ENCODE results near the gene RASL12.

The RASL12 gene

DNA sequence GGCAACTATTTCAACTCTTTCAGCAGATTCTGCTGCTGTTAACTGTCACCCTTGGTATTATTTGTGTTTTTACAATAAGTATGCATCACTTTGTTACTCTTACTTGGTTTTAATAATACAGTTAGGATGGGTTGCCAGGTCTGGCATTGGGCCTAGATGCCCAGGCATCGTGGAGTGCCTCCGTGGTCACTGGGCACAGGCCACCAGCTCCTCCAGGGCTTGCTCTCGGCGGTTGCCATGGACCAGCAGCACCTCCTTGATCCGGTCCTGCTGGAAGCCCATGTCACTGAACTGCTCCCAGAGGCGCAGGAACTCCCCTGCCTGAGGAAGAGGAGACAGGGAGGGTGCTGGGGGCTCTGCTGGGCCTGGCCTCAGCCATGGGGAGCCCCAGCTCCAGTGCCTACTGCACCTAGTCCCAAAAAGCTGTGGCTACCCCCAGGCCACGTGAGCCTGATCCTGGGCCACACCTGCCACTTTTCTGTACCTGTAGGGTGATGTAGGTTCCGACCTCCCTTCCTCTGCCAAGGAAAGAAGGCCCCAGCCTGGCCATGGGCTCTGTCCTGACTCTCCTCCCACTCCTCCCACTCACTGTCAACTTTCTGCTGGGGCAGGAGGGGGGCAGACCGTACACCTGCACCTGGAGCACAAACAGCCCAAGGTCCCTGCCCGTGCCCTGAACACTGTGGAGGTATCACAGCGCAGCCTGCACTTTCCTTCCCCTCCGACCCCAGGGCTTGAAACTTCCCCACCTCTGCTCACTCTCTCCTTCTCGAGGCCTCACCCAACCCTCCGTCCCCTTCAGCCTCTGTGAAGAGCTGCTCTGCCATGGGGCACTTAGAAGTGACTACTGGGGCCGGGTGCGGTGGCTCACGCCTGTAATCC is 25.4 kb upstream of the RASL12 start:
- no peak overlapping the region for H3K27ac ChIP-seq (ENCODE audit: insufficient read depth, low read length, poor library complexity, severe bottlenecking)
- H3K36me3 ChIP-seq (ENCODE audit: control insufficient read depth, insufficient read depth, low read length): peaks cover 4% of the 10 kb centered on the region
- no peak for DNase-seq

DNA sequence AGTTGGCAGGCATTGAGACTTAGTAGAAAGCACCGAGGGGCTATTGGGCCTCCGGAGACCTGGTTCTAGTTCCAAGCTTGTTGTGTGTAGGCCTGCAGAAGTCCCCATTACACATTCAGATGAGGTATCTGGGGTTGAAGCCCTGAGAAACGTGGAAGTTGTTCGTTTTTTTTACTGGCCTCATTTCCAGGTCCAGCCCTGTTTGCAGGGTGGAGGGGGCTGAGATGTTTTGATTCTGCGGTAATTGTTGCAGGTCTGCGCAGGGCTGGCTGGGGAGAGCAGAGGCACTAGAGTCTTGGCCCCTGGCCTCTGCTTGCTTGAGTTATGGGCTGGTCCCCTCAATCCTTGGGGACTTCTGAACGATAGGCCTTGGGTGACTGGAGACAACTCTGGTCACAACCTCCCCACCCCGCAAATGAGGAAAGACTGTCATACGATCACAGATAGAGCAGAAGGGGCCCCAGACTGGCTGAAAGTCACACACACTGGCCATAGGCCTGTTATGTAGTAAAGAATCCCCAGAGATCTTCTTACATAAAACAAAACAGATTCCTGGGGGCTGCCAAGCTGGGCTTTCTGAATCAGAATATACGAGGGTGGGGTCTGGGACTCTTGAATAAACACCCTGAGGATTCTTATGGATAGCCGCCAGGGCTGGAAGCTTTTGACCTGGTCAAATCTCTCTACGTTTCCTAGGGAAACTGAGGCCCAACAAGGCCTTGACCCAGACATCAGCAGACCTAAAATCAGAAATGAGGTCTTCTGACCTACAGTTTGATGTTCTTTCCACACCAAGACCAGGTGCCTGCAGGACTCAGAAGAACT is 24.4 kb upstream of the RASL12 start:
- no peaks in the 10 kb centered on the region for H3K36me3 ChIP-seq (ENCODE audit: control insufficient read depth, insufficient read depth, low read length)
- H3K4me3 ChIP-seq (ENCODE audit: insufficient read depth, low read depth, low read length, poor library complexity, severe bottlenecking): no peak overlapping the region
- H3K27ac ChIP-seq (ENCODE audit: insufficient read depth, low read length, poor library complexity, severe bottlenecking): no peak overlapping the region
- no peaks in the 10 kb centered on the region for H3K27me3 ChIP-seq (replicated peaks; ENCODE audit: control insufficient read depth, insufficient read depth, low read length, poor library complexity, severe bottlenecking)
- no peaks in the 10 kb centered on the region for H3K9me3 ChIP-seq (ENCODE audit: control insufficient read depth, low read length)
- H3K4me1 ChIP-seq (ENCODE audit: control insufficient read depth, insufficient read depth, low read length, poor library complexity, severe bottlenecking): no peaks in the 10 kb centered on the region
- no peak for DNase-seq

More for the DNA sequence above, 25.4 kb upstream of the RASL12 start:
- H3K9me3 ChIP-seq (ENCODE audit: control insufficient read depth, low read length): no peaks in the 10 kb centered on the region
- H3K27me3 ChIP-seq (replicated peaks; ENCODE audit: control insufficient read depth, insufficient read depth, low read length, poor library complexity, severe bottlenecking): no peaks in the 10 kb centered on the region
- no peak overlapping the region for H3K4me3 ChIP-seq (ENCODE audit: insufficient read depth, low read depth, low read length, poor library complexity, severe bottlenecking)
- no peaks in the 10 kb centered on the region for H3K4me1 ChIP-seq (ENCODE audit: control insufficient read depth, insufficient read depth, low read length, poor library complexity, severe bottlenecking)

DNA sequence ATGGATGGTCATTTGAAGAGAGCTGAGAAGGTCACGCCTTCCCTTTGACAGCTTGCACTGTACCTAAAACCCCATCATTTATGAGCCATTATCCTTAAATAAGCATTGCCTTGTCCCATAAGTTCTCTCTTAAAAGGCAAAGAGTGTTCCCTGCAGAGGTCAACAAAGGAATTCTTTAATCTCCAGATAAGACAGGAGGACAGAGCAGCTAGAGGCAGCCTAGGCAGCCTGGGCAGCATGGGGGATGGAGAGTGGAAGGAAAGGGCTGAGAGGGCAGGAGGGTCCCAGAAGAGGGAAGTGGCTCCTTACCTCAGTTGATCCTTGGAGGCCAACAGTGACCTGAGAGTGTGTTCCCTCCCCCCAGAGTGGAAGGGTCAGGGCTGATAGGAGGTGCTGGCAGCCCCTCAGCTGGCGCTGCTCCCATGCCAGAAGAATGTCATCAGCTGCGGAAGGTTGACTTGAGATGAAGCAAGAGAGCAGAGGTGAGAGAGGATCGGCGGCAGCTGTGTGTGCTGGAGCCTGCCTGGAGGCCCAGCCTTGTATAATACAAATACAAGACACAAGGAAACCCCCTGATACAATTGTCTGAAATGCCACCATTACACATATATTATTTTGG is 21.5 kb upstream of the RASL12 start:
- no peak overlapping the region for H3K4me3 ChIP-seq (ENCODE audit: insufficient read depth, low read depth, low read length, poor library complexity, severe bottlenecking)
- H3K4me1 ChIP-seq (ENCODE audit: control insufficient read depth, insufficient read depth, low read length, poor library complexity, severe bottlenecking): no peaks in the 10 kb centered on the region
- DNase-seq: no peak
- no peaks in the 10 kb centered on the region for H3K27me3 ChIP-seq (replicated peaks; ENCODE audit: control insufficient read depth, insufficient read depth, low read length, poor library complexity, severe bottlenecking)
- H3K27ac ChIP-seq (ENCODE audit: insufficient read depth, low read length, poor library complexity, severe bottlenecking): no peak overlapping the region
- H3K36me3 ChIP-seq (ENCODE audit: control insufficient read depth, insufficient read depth, low read length): no peaks in the 10 kb centered on the region
- H3K9me3 ChIP-seq (ENCODE audit: control insufficient read depth, low read length): no peaks in the 10 kb centered on the region

DNA sequence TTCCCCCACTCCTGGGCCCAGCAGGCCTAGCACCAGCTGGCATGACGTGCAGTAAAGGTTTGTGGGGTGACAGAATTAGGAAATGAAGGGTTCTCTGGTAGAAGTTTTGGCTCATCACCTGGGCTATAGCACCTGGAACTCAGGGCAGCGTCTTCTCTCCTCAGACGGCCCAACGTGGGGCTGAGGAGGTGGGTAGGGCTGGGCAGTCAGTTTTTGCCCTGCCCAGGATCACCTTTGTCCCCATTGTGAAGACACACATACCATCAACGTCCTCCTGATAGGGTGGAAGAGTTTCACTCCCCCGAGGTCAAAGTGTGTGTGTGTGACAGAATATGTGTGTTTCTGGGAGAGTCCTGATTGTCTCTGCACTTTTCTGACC is 20.8 kb upstream of the RASL12 start:
- Histone ChIP-seq H3K9me3 (ENCODE audit: control insufficient read depth, low read length) (no peaks in the 10 kb centered on the region), H3K4me1 (ENCODE audit: control insufficient read depth, insufficient read depth, low read length, poor library complexity, severe bottlenecking) (no peaks in the 10 kb centered on the region), H3K4me3 (ENCODE audit: insufficient read depth, low read depth, low read length, poor library complexity, severe bottlenecking) (no peak overlapping the region), H3K27me3 (replicated peaks; ENCODE audit: control insufficient read depth, insufficient read depth, low read length, poor library complexity, severe bottlenecking) (no peaks in the 10 kb centered on the region), H3K36me3 (ENCODE audit: control insufficient read depth, insufficient read depth, low read length) (no peaks in the 10 kb centered on the region), H3K27ac (ENCODE audit: insufficient read depth, low read length, poor library complexity, severe bottlenecking) (no peak overlapping the region)
- DNase-seq: no peak

DNA sequence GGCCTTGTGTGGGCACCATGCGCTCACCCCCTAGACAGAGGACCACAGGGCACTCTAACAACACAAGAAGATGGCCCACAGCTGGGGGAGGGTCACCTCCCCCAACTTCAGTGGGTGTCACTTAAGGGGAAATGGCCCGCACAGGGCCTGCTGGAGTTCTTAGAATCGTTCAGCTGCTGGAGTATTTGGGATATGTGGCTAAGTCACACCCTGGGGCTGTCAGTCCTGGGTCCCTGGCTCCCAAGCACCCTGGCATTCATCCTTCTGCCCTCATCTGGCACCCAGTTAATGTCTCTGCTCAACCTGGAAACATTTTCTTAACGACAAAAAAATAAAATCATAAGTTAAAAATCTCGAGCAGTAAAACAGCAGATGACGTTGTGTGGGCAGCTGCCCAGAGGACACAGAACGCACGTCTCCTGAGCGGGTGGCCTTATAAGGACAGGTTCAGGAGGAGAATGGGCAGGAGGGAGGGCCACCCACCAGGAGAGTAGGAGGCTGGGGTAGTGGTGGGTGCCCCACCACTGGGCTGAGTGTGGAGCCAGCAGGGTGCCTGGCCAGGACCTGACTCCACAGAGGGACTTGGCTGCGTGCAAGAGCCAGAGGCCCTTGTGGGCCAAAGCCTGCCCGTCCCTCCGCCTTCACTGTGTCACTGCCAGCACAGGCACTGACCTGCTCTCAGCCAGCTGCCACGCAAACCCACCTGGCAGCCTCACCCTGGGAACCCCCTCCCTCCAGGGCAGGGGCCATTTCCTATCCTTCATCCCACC is 20.3 kb upstream of the RASL12 start:
- no peaks in the 10 kb centered on the region for H3K4me1 ChIP-seq (ENCODE audit: control insufficient read depth, insufficient read depth, low read length, poor library complexity, severe bottlenecking)
- no peak overlapping the region for H3K27ac ChIP-seq (ENCODE audit: insufficient read depth, low read length, poor library complexity, severe bottlenecking)
- no peak overlapping the region for H3K4me3 ChIP-seq (ENCODE audit: insufficient read depth, low read depth, low read length, poor library complexity, severe bottlenecking)

DNA sequence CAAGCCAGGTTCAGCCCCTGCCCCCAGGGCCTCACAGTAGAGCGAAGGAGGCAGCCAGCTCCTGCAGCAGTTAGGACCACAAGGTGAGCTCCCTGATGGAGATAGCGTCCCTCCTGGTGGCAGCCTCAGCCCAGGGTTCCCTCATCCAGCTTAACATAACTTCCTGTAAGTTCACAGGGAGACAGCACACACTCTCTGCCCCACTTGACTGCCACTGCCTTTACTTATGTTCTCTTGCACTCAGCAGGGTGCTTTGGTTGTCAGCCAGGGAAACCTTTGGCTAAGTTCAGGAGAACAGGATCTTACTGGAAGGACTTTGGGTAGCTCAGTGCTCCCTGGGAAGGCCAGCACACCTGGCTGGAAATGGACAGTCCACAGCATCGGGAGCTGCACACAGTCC is 19.6 kb upstream of the RASL12 start:
- Histone ChIP-seq H3K36me3 (ENCODE audit: control insufficient read depth, insufficient read depth, low read length) (no peaks in the 10 kb centered on the region), H3K27me3 (replicated peaks; ENCODE audit: control insufficient read depth, insufficient read depth, low read length, poor library complexity, severe bottlenecking) (peaks cover under 1% of the 10 kb centered on the region), H3K27ac (ENCODE audit: insufficient read depth, low read length, poor library complexity, severe bottlenecking) (no peak overlapping the region), H3K4me1 (ENCODE audit: control insufficient read depth, insufficient read depth, low read length, poor library complexity, severe bottlenecking) (peaks cover 2% of the 10 kb centered on the region), H3K4me3 (ENCODE audit: insufficient read depth, low read depth, low read length, poor library complexity, severe bottlenecking) (no peak overlapping the region), H3K9me3 (ENCODE audit: control insufficient read depth, low read length) (no peaks in the 10 kb centered on the region)
- no peak for DNase-seq

More for the DNA sequence above, 20.3 kb upstream of the RASL12 start:
- Histone ChIP-seq H3K27me3 (replicated peaks; ENCODE audit: control insufficient read depth, insufficient read depth, low read length, poor library complexity, severe bottlenecking) (no peaks in the 10 kb centered on the region), H3K9me3 (ENCODE audit: control insufficient read depth, low read length) (no peaks in the 10 kb centered on the region), H3K36me3 (ENCODE audit: control insufficient read depth, insufficient read depth, low read length) (no peaks in the 10 kb centered on the region)
- DNase-seq: no peak

DNA sequence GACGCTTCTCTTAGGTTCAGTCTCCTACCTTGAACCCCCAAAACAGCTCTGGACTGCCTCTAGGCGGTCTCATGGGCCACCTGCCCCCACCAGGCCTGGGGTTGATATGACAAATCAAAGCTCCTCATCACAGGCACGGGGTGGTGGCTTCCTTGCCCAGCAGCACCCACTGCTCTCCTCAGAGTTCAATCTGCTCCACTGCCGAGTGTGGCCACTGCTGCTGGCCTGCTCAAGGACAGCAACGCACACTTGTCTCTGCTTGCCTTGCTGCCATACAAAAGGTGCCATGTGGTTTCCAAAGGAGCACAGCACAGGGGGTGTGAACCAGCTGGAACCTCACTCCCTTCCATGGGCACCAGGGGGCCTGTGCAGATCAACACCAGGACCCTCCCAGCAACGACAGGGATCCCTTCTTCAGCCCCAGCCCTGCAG is 18.9 kb upstream of the RASL12 start:
- peaks cover 5% of the 10 kb centered on the region for H3K27me3 ChIP-seq (replicated peaks; ENCODE audit: control insufficient read depth, insufficient read depth, low read length, poor library complexity, severe bottlenecking)
- no peak overlapping the region for H3K27ac ChIP-seq (ENCODE audit: insufficient read depth, low read length, poor library complexity, severe bottlenecking)
- H3K9me3 ChIP-seq (ENCODE audit: control insufficient read depth, low read length): no peaks in the 10 kb centered on the region
- H3K36me3 ChIP-seq (ENCODE audit: control insufficient read depth, insufficient read depth, low read length): no peaks in the 10 kb centered on the region
- DNase-seq: no peak
- peaks cover 7% of the 10 kb centered on the region for H3K4me1 ChIP-seq (ENCODE audit: control insufficient read depth, insufficient read depth, low read length, poor library complexity, severe bottlenecking)
- no peak overlapping the region for H3K4me3 ChIP-seq (ENCODE audit: insufficient read depth, low read depth, low read length, poor library complexity, severe bottlenecking)

DNA sequence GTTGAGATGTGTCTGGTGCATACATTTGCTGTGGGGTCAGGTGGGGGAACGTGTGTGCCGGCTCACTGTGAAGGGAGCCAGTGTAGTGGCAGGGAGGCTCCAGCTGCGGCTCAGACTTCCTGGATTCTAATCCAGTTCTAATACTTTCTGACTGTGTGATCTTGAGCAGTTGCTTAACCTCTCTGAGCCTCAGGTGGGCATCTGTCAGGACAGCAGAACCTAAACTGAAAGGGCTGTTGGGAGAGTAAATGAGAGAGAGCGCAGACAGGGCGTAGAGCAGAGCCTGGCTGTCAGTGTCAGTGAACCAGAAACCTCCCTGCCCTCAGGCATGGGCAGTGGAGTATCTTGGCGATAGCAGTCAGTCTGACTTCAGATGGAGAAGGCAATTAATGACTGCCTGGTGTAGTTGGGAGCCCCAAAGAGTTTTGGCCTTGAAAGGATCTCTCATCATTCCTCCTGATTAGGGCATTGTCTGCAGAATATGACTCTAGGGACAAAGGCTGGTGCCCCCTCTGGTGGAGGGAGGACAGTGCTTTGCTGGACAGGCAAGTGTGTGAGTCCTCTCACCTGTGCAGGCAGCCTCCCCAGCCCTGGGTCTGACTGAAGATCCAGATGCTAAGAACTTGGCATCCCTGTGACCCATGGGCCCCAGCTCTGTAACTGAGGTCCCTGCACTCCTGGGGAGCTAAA is 18.3 kb upstream of the RASL12 start:
- no peaks in the 10 kb centered on the region for H3K36me3 ChIP-seq (ENCODE audit: control insufficient read depth, insufficient read depth, low read length)
- DNase-seq: no peak
- H3K4me3 ChIP-seq (ENCODE audit: insufficient read depth, low read depth, low read length, poor library complexity, severe bottlenecking): no peak overlapping the region
- H3K4me1 ChIP-seq (ENCODE audit: control insufficient read depth, insufficient read depth, low read length, poor library complexity, severe bottlenecking): peaks cover 7% of the 10 kb centered on the region
- H3K27me3 ChIP-seq (replicated peaks; ENCODE audit: control insufficient read depth, insufficient read depth, low read length, poor library complexity, severe bottlenecking): peaks cover 5% of the 10 kb centered on the region
- no peak overlapping the region for H3K27ac ChIP-seq (ENCODE audit: insufficient read depth, low read length, poor library complexity, severe bottlenecking)
- no peaks in the 10 kb centered on the region for H3K9me3 ChIP-seq (ENCODE audit: control insufficient read depth, low read length)

DNA sequence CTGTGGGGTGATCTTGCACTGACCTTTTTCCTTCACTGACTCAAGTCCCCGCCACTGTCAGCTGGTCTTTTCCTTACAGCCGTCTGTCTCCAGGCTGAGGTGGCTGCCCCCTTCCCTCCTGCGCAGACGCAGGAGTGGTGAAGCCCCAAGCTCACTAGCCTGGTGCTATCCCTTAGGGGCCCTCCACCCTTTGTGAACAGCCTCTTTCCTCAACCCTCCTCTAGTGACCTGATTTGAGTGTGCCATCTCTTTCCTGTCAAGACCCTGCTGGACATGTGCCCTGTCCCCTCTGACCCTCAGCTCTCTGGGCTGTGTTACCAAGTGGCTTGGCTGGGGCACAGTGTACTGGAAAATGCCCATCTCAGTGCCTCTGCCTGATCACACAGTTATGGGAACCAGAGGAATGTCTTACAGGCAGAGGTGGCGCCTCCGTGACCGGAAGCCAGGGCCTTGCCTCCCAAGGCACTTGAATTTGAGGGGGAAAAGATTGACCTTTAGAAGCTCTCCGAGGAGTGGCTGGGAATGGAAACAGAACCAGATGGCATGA is 17.5 kb upstream of the RASL12 start:
- H3K36me3 ChIP-seq (ENCODE audit: control insufficient read depth, insufficient read depth, low read length): no peaks in the 10 kb centered on the region
- no peak overlapping the region for H3K27ac ChIP-seq (ENCODE audit: insufficient read depth, low read length, poor library complexity, severe bottlenecking)
- H3K4me1 ChIP-seq (ENCODE audit: control insufficient read depth, insufficient read depth, low read length, poor library complexity, severe bottlenecking): peaks cover 7% of the 10 kb centered on the region
- no peaks in the 10 kb centered on the region for H3K9me3 ChIP-seq (ENCODE audit: control insufficient read depth, low read length)
- H3K4me3 ChIP-seq (ENCODE audit: insufficient read depth, low read depth, low read length, poor library complexity, severe bottlenecking): no peak overlapping the region
- no peak for DNase-seq
- peaks cover 5% of the 10 kb centered on the region for H3K27me3 ChIP-seq (replicated peaks; ENCODE audit: control insufficient read depth, insufficient read depth, low read length, poor library complexity, severe bottlenecking)

All from effector memory CD4-positive, alpha-beta T cell (primary cell).